ENCODE data around the gene TMEM106B.

The TMEM106B gene

DNA sequence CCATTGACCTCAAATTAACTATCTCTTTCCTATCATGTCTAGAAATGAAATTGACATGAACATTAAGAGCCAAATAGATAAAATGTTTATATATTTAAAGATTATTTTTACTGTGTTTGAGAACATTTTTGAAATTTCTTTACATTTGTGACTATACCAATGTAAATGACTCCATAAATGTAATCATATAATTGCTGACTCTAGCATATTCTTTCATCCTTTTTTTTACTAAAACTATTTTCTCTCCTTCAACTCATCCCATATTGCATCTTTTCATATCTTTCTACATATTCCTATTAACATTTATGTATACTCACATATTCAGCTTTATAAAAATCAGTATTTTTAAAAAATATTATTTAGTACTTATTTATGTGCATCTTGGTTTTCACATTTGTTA is 16.9 kb downstream of the TMEM106B start:
- DNase-seq (ENCODE audit: low read depth in 1 of 2, low spot score in 1 of 2) = no peak
- Histone ChIP-seq H3K27ac (replicated peaks) (no peak overlapping the region), H3K4me3 (replicated peaks; ENCODE audit: insufficient read depth, low read length) (no peak overlapping the region), H3K27me3 (ENCODE audit: insufficient read depth, poor library complexity, severe bottlenecking) (no peaks in the 10 kb centered on the region)
- TF ChIP-seq GABPA (IDR thresholded peaks at IDR 0.05; ENCODE audit: low read depth) = no peak
- no peak for TF ChIP-seq SPI1 (IDR thresholded peaks at IDR 0.05; ENCODE audit: borderline replicate concordance, low read depth)
- TF ChIP-seq, protein P1, sequence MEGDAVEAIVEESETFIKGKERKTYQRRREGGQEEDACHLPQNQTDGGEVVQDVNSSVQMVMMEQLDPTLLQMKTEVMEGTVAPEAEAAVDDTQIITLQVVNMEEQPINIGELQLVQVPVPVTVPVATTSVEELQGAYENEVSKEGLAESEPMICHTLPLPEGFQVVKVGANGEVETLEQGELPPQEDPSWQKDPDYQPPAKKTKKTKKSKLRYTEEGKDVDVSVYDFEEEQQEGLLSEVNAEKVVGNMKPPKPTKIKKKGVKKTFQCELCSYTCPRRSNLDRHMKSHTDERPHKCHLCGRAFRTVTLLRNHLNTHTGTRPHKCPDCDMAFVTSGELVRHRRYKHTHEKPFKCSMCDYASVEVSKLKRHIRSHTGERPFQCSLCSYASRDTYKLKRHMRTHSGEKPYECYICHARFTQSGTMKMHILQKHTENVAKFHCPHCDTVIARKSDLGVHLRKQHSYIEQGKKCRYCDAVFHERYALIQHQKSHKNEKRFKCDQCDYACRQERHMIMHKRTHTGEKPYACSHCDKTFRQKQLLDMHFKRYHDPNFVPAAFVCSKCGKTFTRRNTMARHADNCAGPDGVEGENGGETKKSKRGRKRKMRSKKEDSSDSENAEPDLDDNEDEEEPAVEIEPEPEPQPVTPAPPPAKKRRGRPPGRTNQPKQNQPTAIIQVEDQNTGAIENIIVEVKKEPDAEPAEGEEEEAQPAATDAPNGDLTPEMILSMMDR (IDR thresholded peaks at IDR 0.05; ENCODE audit: insufficient read depth, low read length) = no peak
- TF ChIP-seq, protein P2, sequence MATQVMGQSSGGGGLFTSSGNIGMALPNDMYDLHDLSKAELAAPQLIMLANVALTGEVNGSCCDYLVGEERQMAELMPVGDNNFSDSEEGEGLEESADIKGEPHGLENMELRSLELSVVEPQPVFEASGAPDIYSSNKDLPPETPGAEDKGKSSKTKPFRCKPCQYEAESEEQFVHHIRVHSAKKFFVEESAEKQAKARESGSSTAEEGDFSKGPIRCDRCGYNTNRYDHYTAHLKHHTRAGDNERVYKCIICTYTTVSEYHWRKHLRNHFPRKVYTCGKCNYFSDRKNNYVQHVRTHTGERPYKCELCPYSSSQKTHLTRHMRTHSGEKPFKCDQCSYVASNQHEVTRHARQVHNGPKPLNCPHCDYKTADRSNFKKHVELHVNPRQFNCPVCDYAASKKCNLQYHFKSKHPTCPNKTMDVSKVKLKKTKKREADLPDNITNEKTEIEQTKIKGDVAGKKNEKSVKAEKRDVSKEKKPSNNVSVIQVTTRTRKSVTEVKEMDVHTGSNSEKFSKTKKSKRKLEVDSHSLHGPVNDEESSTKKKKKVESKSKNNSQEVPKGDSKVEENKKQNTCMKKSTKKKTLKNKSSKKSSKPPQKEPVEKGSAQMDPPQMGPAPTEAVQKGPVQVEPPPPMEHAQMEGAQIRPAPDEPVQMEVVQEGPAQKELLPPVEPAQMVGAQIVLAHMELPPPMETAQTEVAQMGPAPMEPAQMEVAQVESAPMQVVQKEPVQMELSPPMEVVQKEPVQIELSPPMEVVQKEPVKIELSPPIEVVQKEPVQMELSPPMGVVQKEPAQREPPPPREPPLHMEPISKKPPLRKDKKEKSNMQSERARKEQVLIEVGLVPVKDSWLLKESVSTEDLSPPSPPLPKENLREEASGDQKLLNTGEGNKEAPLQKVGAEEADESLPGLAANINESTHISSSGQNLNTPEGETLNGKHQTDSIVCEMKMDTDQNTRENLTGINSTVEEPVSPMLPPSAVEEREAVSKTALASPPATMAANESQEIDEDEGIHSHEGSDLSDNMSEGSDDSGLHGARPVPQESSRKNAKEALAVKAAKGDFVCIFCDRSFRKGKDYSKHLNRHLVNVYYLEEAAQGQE (IDR thresholded peaks at IDR 0.05; ENCODE audit: insufficient replicate concordance, low read depth) = no peak
- TF ChIP-seq POLR2AphosphoS5 (IDR thresholded peaks at IDR 0.05; ENCODE audit: low read depth) = no peak

DNA sequence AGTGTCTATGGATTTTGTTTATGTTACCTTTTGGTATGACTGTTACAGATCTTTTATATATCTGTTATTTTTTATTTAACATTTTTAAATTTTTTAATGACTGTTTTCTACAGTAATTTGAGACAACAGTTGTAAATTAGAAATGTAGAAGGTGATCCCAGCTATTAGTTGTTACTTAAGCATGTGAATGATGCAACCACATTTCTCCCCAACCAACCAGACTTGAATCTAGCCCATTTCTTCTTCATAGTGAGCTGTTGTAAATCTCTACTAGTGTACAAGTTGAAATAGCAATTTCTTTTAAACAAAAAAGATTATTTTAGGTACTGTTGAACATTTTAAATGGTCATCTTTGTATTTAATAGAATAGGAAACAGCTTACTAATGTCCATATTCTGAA is 18.0 kb downstream of the TMEM106B start:
- no peaks in the 10 kb centered on the region for H3K27me3 ChIP-seq (ENCODE audit: insufficient read depth, poor library complexity, severe bottlenecking)
- TF ChIP-seq, protein P1 (IDR thresholded peaks at IDR 0.05; ENCODE audit: insufficient read depth, low read length) = no peak
- H3K4me3 ChIP-seq (replicated peaks; ENCODE audit: insufficient read depth, low read length) = no peak overlapping the region
- no peak overlapping the region for H3K27ac ChIP-seq (replicated peaks)
- no peak for DNase-seq (ENCODE audit: low read depth in 1 of 2, low spot score in 1 of 2)

DNA sequence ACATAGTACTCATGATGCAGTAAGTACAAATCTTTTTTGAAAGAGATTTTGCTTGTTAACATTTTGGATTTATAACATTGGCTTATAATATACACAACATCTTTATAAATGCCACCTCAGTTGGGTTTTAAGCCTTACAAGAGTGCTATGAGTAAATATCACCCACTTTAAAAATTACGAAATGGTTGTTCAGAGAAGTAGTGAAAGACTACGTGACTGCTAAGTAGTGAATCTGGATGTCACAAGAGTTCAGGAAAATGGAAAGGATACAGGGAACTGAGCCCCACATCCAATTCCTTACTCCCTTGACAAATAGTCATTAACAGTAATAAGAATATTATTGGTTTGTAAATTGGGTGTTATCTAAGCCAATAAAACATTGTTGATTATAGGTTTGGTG is 20.0 kb downstream of the TMEM106B start:
- TF ChIP-seq POLR2AphosphoS5 (IDR thresholded peaks at IDR 0.05; ENCODE audit: low read depth) (no peak), SPI1 (IDR thresholded peaks at IDR 0.05; ENCODE audit: borderline replicate concordance, low read depth) (no peak), GABPA (IDR thresholded peaks at IDR 0.05; ENCODE audit: low read depth) (no peak)
- TF ChIP-seq, protein P1 (IDR thresholded peaks at IDR 0.05; ENCODE audit: insufficient read depth, low read length) = no peak
- TF ChIP-seq, protein P2 (IDR thresholded peaks at IDR 0.05; ENCODE audit: insufficient replicate concordance, low read depth) = no peak
- Histone ChIP-seq H3K4me3 (replicated peaks; ENCODE audit: insufficient read depth, low read length) (no peak overlapping the region), H3K27ac (replicated peaks) (no peak overlapping the region), H3K27me3 (ENCODE audit: insufficient read depth, poor library complexity, severe bottlenecking) (no peaks in the 10 kb centered on the region)
- DNase-seq (ENCODE audit: low read depth in 1 of 2, low spot score in 1 of 2) = no peak

DNA sequence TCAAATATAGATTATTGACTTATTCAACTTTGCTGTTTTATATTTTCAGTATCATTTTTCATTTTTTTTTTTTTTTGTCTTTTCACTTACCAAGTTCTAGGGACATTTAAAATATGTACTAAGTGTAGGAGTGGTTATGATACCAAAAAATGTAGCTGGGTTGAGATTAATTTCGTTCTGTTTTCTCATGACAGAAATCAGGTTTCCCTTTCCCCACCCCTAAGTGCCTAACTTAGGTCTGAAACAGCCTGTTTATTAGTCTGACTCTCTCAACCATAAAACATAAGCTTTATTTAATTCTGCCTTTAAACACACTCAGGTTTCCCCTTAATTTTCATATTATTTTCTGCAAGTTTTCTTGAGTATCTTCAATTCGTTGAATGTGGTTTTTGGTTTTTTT is 22.1 kb downstream of the TMEM106B start:
- no peaks in the 10 kb centered on the region for H3K27me3 ChIP-seq (ENCODE audit: insufficient read depth, poor library complexity, severe bottlenecking)
- no peak overlapping the region for H3K4me3 ChIP-seq (replicated peaks; ENCODE audit: insufficient read depth, low read length)
- H3K27ac ChIP-seq (replicated peaks) = no peak overlapping the region
- TF ChIP-seq, protein P1 (IDR thresholded peaks at IDR 0.05; ENCODE audit: insufficient read depth, low read length) = no peak
- no peak for TF ChIP-seq SPI1 (IDR thresholded peaks at IDR 0.05; ENCODE audit: borderline replicate concordance, low read depth)
- no peak for TF ChIP-seq GABPA (IDR thresholded peaks at IDR 0.05; ENCODE audit: low read depth)
- TF ChIP-seq, protein P2 (IDR thresholded peaks at IDR 0.05; ENCODE audit: insufficient replicate concordance, low read depth) = no peak
- no peak for TF ChIP-seq POLR2AphosphoS5 (IDR thresholded peaks at IDR 0.05; ENCODE audit: low read depth)
- DNase-seq (ENCODE audit: low read depth in 1 of 2, low spot score in 1 of 2) = no peak
